CD14-positive monocyte (primary cell): ENCODE results near the gene TDRKH. TPM values are rescaled to one million over a fixed set of nuclear protein-coding genes. Genes with fewer than 3 reads are reported as not detected.

Experiments
- DNase-seq, 3 donors: peaks; one replicate each; pipeline ENCODE4 v3.0.0-alpha.2; 2011 to 2022
- H2AFZ ChIP-seq: 2 replicates; pipeline ENCODE4 v1.6.0; 2012; ENCODE audit warnings: mild to moderate bottlenecking, low read depth, low read length, inconsistent platforms; ENCODE audit not compliant: insufficient read depth, poor library complexity, severe bottlenecking
- H3K27ac ChIP-seq, 2 donors: 1 replicate in 1 of 2; 2 replicates in 1 of 2; pipeline ENCODE4 v1.5.1; 2012 to 2013; ENCODE audit warnings: low read length in 2 of 2, control low read depth in 1 of 2, inconsistent platforms in 1 of 2, low read depth in 1 of 2, mild to moderate bottlenecking in 1 of 2
- H3K27me3 ChIP-seq, 2 donors: one replicate each; pipeline versions ENCODE4 v1.6.0 to v1.6.1; 2011 to 2013; ENCODE audit warnings: low read length in 2 of 2; ENCODE audit not compliant: control insufficient read depth in 2 of 2, insufficient read depth in 2 of 2
- H3K36me3 ChIP-seq, 2 donors: replicated peaks in 1 of 2; 1 replicate in 1 of 2; 2 replicates in 1 of 2; pipeline versions ENCODE4 v1.5.1 to v1.6.1; 2012 to 2013; ENCODE audit warnings: low read length in 2 of 2, control low read depth in 1 of 2, inconsistent platforms in 1 of 2, mild to moderate bottlenecking in 1 of 2; ENCODE audit not compliant: insufficient read depth in 2 of 2, control insufficient read depth in 1 of 2
- H3K4me1 ChIP-seq, 2 donors: 1 replicate in 1 of 2; 2 replicates in 1 of 2; pipeline versions ENCODE4 v1.5.1 to v1.6.1; 2012 to 2013; ENCODE audit warnings: low read length in 2 of 2, control low read depth in 1 of 2, inconsistent platforms in 1 of 2, mild to moderate bottlenecking in 1 of 2, moderate library complexity in 1 of 2; ENCODE audit not compliant: insufficient read depth in 2 of 2, control insufficient read depth in 1 of 2
- H3K4me2 ChIP-seq: replicated peaks from 2 replicates; pipeline ENCODE3; 2012; ENCODE audit warnings: low read length, moderate library complexity, mild to moderate bottlenecking; ENCODE audit not compliant: poor library complexity, severe bottlenecking; ENCODE audit errors: extremely low read depth
- H3K4me3 ChIP-seq, 3 experiments: fragments of 200-600 bp in 1 of 3; sonication (generic) in 1 of 3; replicated peaks in 1 of 3; 1 replicate in 2 of 3; 2 replicates in 1 of 3; pipeline ENCODE4 v1.5.1; 2011 to 2013; ENCODE audit warnings: low read length in 3 of 3, mild to moderate bottlenecking in 3 of 3, control low read depth in 2 of 3, low read depth in 2 of 3, inconsistent platforms in 1 of 3, moderate library complexity in 1 of 3
- H3K79me2 ChIP-seq: 2 replicates; pipeline ENCODE4 v1.6.0; 2012; ENCODE audit warnings: mild to moderate bottlenecking, control low read depth, inconsistent platforms, low read length, moderate library complexity; ENCODE audit not compliant: insufficient read depth
- H3K9ac ChIP-seq: 2 replicates; pipeline ENCODE4 v1.6.0; 2017; ENCODE audit warnings: low read length, mild to moderate bottlenecking; ENCODE audit not compliant: insufficient read depth, poor library complexity, severe bottlenecking
- H3K9me3 ChIP-seq, 2 donors: replicated peaks in 1 of 2; 1 replicate in 1 of 2; 2 replicates in 1 of 2; pipeline versions ENCODE4 v1.5.1 to v1.6.1; 2012 to 2013; ENCODE audit warnings: low read length in 2 of 2, control low read depth in 1 of 2; ENCODE audit not compliant: control insufficient read depth in 1 of 2, insufficient read depth in 1 of 2
- H4K20me1 ChIP-seq: 2 replicates; pipeline ENCODE4 v1.6.0; 2012; ENCODE audit warnings: mild to moderate bottlenecking, low read length, control low read depth, moderate library complexity; ENCODE audit not compliant: insufficient read depth
- H3K27ac Mint-ChIP-seq, 7 donors: one replicate each; pipeline ENCODE4 v1.8.0; 2020; ENCODE audit warnings: mild to moderate bottlenecking in 7 of 7, mixed read lengths in 7 of 7, moderate library complexity in 6 of 7, inconsistent platforms in 2 of 7
- H3K27me3 Mint-ChIP-seq, 3 donors: one replicate each; pipeline ENCODE4 v1.8.0; 2021 to 2022; ENCODE audit warnings: low read depth in 3 of 3, mild to moderate bottlenecking in 3 of 3, mixed read lengths in 3 of 3, moderate library complexity in 3 of 3, inconsistent platforms in 1 of 3
- H3K36me3 Mint-ChIP-seq, 2 donors: one replicate each; pipeline ENCODE4 v1.8.0; 2020; ENCODE audit warnings: mixed read lengths in 2 of 2, inconsistent platforms in 1 of 2, mild to moderate bottlenecking in 1 of 2
- H3K4me1 Mint-ChIP-seq: one replicate; pipeline ENCODE4 v1.8.0; 2020; ENCODE audit warnings: mild to moderate bottlenecking, mixed read lengths
- H3K4me3 Mint-ChIP-seq, 2 donors: one replicate each; pipeline ENCODE4 v1.8.0; 2020; ENCODE audit warnings: mild to moderate bottlenecking in 2 of 2, mixed read lengths in 2 of 2, moderate library complexity in 1 of 2
- H3K9me3 Mint-ChIP-seq, 7 donors: one replicate each; pipeline ENCODE4 v1.8.0; 2020 to 2022; ENCODE audit warnings: mixed read lengths in 7 of 7, mild to moderate bottlenecking in 6 of 7, moderate library complexity in 6 of 7, inconsistent platforms in 2 of 7
- CTCF ChIP-seq: fragments of 200-600 bp; IDR thresholded peaks from one replicate; pipeline ENCODE4 v1.8.0; 2022; ENCODE audit warnings: antibody characterized with exemption, mild to moderate bottlenecking
- WGBS: methylation state at CpG from one replicate; pipeline ENCODE4 v1.1.5; 2013; ENCODE audit warnings: missing lambda C conversion rate; ENCODE audit not compliant: insufficient coverage; 5-methylcytosine and 5-hydroxymethylcytosine counted together
- intact Hi-C, 2 donors: fragments of 100-400 bp; cut with micrococcal nuclease; formaldehyde crosslinking; loops; one replicate each; pipeline versions ENCODE4 v1.15.0 to v1.15.1; 2023
- polyA plus RNA-seq, 3 donors: library from polyadenylated mRNA; depleted of rRNA in 1 of 3; unstranded in 2 of 3; stranded (reverse) in 1 of 3; fragments of 300-500 nt in 2 of 3; fragments of >200 nt in 1 of 3; fragmentation: Illumina TruSeq in 2 of 3; gene quantifications; 1 replicate in 2 of 3; 2 replicates in 1 of 3; pipeline ENCODE4 v1.2.3, GENCODE V29; 2012 to 2021

The TDRKH gene
- polyA plus RNA-seq, 3 donors, result 0.72 to 1.6 (median 1.1) TPM

GRCh38 chr1:151807131-151807530 lies 16.8 kb upstream of the TDRKH start:
- peaks cover 13 to 21% (median 17%) of the 10 kb centered on the region in 3 donors for H3K27me3 Mint-ChIP-seq
- no peak overlapping the region for H3K4me2 ChIP-seq
- no peak for TF ChIP-seq CTCF
- intact Hi-C loops, result no loop called here
- H3K9ac ChIP-seq, result no peak overlapping the region
- no peak overlapping the region for H3K4me3 ChIP-seq
- H3K27ac ChIP-seq, result no peak overlapping the region
- H3K36me3 ChIP-seq, result no peaks in the 10 kb centered on the region
- H3K27ac Mint-ChIP-seq, result no peak overlapping the region
- H4K20me1 ChIP-seq, result no peaks in the 10 kb centered on the region
- no peaks in the 10 kb centered on the region for H3K36me3 Mint-ChIP-seq
- 97% methylated on average over 5 of the region's 5 CpGs for WGBS
- peaks cover 0 to 6% of the 10 kb centered on the region in 2 donors for H3K4me1 ChIP-seq
- no peak for DNase-seq
- no peak overlapping the region for H3K4me3 Mint-ChIP-seq
- H3K79me2 ChIP-seq, result no peaks in the 10 kb centered on the region
- H3K9me3 ChIP-seq, result no peaks in the 10 kb centered on the region
- no peaks in the 10 kb centered on the region for H3K9me3 Mint-ChIP-seq
- H2AFZ ChIP-seq, result no peak overlapping the region
- H3K27me3 ChIP-seq, result peaks cover 0 to 2% of the 10 kb centered on the region in 2 donors
- H3K4me1 Mint-ChIP-seq, result peaks cover 15% of the 10 kb centered on the region

- H3K36me3 ChIP-seq, result no peaks in the 10 kb centered on the region
- TF ChIP-seq CTCF, result no peak
- Mint-ChIP-seq H3K27ac (no peak overlapping the region), H3K9me3 (no peaks in the 10 kb centered on the region), H3K4me1 (peaks cover 15% of the 10 kb centered on the region), H3K4me3 (no peak overlapping the region), H3K27me3 (peaks cover 17 to 23% (median 17%) of the 10 kb centered on the region in 3 donors), H3K36me3 (no peaks in the 10 kb centered on the region)
- no peak overlapping the region for H3K27ac ChIP-seq
- H3K9me3 ChIP-seq, result no peaks in the 10 kb centered on the region
- H3K4me1 ChIP-seq, result peaks cover 0 to 6% of the 10 kb centered on the region in 2 donors
- H4K20me1 ChIP-seq, result no peaks in the 10 kb centered on the region
- 93% methylated on average over 3 of the region's 7 CpGs for WGBS
- peaks cover 0 to 2% of the 10 kb centered on the region in 2 donors for H3K27me3 ChIP-seq
- H3K4me3 ChIP-seq, result no peak overlapping the region
- H3K4me2 ChIP-seq, result no peak overlapping the region
- H3K9ac ChIP-seq, result no peak overlapping the region
- no peaks in the 10 kb centered on the region for H3K79me2 ChIP-seq
- no peak for DNase-seq
- intact Hi-C loops, result no loop called here
- no peak overlapping the region for H2AFZ ChIP-seq
These were observed 15.9 kb upstream of the TDRKH start for GRCh38 chr1:151806170-151806569.
